ENCODE results near the gene ABR. TPM values are rescaled to one million over a fixed set of nuclear protein-coding genes. Genes with fewer than 3 reads are reported as not detected.

ABR gene
- total RNA-seq, 6 experiments from 2014 or later, result 7.4 to 21.5 (median 11.3) TPM

DNA sequence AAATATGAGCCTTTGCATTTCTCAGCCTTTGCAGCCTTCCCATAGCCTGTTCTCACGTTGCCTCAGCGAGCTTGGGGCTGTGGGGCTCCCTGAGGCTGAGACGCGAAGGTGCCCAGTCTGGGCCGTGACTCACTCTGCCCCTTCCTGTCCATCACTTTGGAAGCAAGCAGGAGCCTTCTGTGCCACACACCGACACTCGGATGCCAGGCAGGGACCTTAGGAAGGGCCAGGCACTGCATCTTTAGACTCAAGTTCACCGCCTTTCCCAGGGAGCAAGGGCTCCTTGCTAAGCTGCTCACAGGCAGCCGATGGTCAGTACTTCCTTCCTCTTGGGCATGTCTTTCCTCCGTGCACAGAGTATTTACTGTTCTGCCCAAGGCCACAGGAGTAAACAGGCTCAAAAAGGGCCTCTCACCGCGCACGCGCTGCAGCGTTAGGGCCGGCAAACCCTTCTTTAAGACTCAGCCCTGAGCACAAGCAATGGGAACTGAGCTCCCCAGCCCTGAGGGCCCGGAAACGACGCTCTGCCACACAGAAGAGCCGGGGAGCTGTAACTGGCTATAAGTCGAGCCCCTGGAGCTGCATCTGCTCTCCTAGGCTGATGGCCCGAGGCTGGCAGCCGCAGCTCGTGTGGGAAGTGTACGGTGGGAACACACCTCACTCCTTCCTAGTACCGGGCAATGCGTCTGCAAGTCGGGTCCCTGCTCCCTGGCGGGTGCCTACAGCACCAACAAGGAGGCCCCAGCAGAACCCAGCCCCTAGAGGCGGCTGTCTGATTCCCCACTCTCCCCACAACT is 175.6 kb downstream of the ABR start:
- H3K36me3 ChIP-seq, result peaks cover 0 to 17% (median 8%) of the 10 kb centered on the region in 4 donors
- ATAC-seq, result peak; percentile 18 to 58 (median 30)
- intact Hi-C loops (cut with DNase I), result no loop called here

GRCh38 chr17:1003633-1003971 is 176.2 kb downstream of the ABR start:
- peaks cover 0 to 17% (median 8%) of the 10 kb centered on the region in 4 donors for H3K36me3 ChIP-seq
- intact Hi-C loops (cut with DNase I), result no loop called here
- H3K9me3 ChIP-seq, result no peaks in the 10 kb centered on the region
- H3K27me3 ChIP-seq, result no peaks in the 10 kb centered on the region
- no peak overlapping the region for H3K27ac ChIP-seq
- no peak overlapping the region for H3K4me3 ChIP-seq
- H3K4me1 ChIP-seq, result peaks cover 0 to 30% (median 12%) of the 10 kb centered on the region in 4 donors
- TF ChIP-seq CTCF (IDR thresholded peaks at IDR 0.05), result no peak
- TF ChIP-seq POLR2A (IDR thresholded peaks at IDR 0.05), result no peak
- no CpG with 5 or more reads among the region's 5 CpGs for WGBS (ENCODE audit: insufficient coverage, low coverage, low lambda C conversion rate, missing lambda C conversion rate)
- DNase-seq, result no peak
- ATAC-seq, result no peak

More for the DNA sequence above, 175.6 kb downstream of the ABR start:
- 60% methylated on average over 2 of the region's 30 CpGs for WGBS (ENCODE audit: insufficient coverage, low coverage, low lambda C conversion rate, missing lambda C conversion rate)
- DNase-seq, result no peak
- no peaks in the 10 kb centered on the region for H3K9me3 ChIP-seq
- no peak overlapping the region for H3K4me3 ChIP-seq
- H3K27ac ChIP-seq, result no peak overlapping the region
- no peaks in the 10 kb centered on the region for H3K27me3 ChIP-seq
- TF ChIP-seq CTCF (IDR thresholded peaks at IDR 0.05), result no peak
- no peak for TF ChIP-seq POLR2A (IDR thresholded peaks at IDR 0.05)
- peaks cover 0 to 30% (median 12%) of the 10 kb centered on the region in 4 donors for H3K4me1 ChIP-seq

DNA sequence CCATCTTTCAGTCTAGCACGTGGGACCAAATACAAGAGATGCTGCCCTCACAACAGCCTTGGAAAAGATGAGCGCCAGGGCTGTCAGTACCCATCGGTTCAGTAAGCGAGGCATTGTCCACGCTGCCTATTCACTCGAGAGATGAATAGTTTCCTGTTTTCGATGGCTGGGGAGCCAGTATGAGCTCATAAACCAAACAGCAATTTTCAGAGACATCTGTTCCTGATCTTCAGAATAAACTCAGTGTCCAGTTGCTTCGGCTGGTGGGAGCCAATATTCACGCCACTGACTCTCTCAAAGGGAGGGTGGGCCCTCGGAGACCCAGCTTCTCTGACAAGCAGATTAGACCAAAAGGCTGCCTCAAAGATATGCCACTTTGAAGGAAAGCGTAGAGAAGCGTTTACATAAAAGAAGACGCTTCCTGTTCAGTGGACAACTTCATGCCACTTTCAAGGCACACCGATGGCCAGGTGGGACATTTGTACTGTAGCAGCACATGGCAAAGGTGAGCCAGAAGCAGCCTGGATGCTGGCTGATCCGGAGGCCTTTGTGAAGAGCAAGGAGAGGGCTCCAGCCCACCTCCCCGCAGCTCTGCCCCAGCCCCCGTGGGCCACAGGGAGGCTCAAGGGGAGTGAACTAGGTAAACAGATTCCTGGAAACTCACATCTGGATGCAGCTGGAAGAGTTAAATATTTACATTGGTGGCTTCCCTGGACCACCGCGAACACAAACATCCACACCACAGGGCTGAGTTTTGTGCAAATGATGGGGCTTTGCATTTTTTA is 176.8 kb downstream of the ABR start:
- Histone ChIP-seq H3K36me3 (peaks cover 0 to 17% (median 8%) of the 10 kb centered on the region in 4 donors), H3K4me3 (no peak overlapping the region), H3K4me1 (peaks cover 0 to 37% (median 15%) of the 10 kb centered on the region in 4 donors), H3K27me3 (no peaks in the 10 kb centered on the region), H3K27ac (peak overlapping the region in 1 of 3 donors; percentile 15), H3K9me3 (no peaks in the 10 kb centered on the region)
- 64% methylated on average over 13 of the region's 19 CpGs for WGBS (ENCODE audit: insufficient coverage, low coverage, low lambda C conversion rate, missing lambda C conversion rate)
- DNase-seq (no peak), ATAC-seq (no peak)
- no peak for TF ChIP-seq POLR2A (IDR thresholded peaks at IDR 0.05)
- TF ChIP-seq CTCF (IDR thresholded peaks at IDR 0.05), result no peak
- intact Hi-C loops (cut with DNase I), result no loop called here

DNA sequence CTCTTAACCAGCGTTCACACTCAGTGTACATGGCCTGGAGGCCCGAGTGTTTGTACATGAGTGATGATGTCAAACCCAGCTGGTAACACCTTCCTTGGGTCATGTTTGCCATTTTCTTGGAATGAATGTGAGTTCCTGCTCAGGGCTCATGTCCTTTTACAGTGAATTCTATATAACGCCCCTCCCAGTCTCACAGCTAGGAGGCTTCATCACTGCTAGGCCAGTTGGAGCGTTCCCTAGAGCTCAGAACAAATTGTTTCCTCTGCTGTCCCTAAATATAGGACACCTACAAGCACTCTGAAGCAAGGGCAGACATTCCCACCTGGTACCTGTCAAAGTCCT is 177.4 kb downstream of the ABR start:
- H3K27me3 ChIP-seq, result no peaks in the 10 kb centered on the region
- TF ChIP-seq POLR2A (IDR thresholded peaks at IDR 0.05), result no peak
- no peak for TF ChIP-seq CTCF (IDR thresholded peaks at IDR 0.05)
- H3K36me3 ChIP-seq, result peaks cover 0 to 17% (median 8%) of the 10 kb centered on the region in 4 donors
- H3K4me1 ChIP-seq, result peaks cover 0 to 42% (median 18%) of the 10 kb centered on the region in 4 donors
- intact Hi-C loops (cut with DNase I), result no loop called here
- no peak for DNase-seq
- no peaks in the 10 kb centered on the region for H3K9me3 ChIP-seq
- peak overlapping the region in 1 of 3 donors; percentile 15 for H3K27ac ChIP-seq
- WGBS (ENCODE audit: insufficient coverage, low coverage, low lambda C conversion rate, missing lambda C conversion rate), result 94% methylated on average over 2 of the region's 4 CpGs
- ATAC-seq, result no peak
- H3K4me3 ChIP-seq, result no peak overlapping the region

All from right lobe of liver (tissue), 6 donors.